Transverse colon (tissue), 4 donors: ENCODE measurements around the gene GOLT1A. TPM values are rescaled to one million over a fixed set of nuclear protein-coding genes. Genes with fewer than 3 reads are reported as not detected.
A peak's percentile ranks its signal among the peaks of the same experiment; 100 is the strongest.

ENCODE experiments used
- DNase-seq: peaks from one replicate; pipeline ENCODE4 v3.0.0-alpha.2; 2019
- H3K27ac ChIP-seq, 4 donors: fragments of 200-600 bp; sonication (generic); 2 replicates each; pipeline ENCODE4 v1.5.1; 2016 to 2018; ENCODE audit warnings: inconsistent platforms in 4 of 4
- H3K27me3 ChIP-seq: fragments of 200-600 bp; sonication (generic); 2 replicates; pipeline ENCODE4 v1.5.1; 2017; ENCODE audit warnings: inconsistent platforms
- H3K36me3 ChIP-seq, 4 donors: fragments of 200-600 bp; sonication (generic); 2 replicates each; pipeline ENCODE4 v1.5.1; 2017 to 2019; ENCODE audit warnings: inconsistent platforms in 4 of 4
- H3K4me1 ChIP-seq, 4 donors: fragments of 200-600 bp; sonication (generic); 2 replicates each; pipeline ENCODE4 v1.5.1; 2017 to 2020; ENCODE audit warnings: inconsistent platforms in 4 of 4
- H3K4me3 ChIP-seq, 4 donors: fragments of 200-600 bp; sonication (generic); 1 replicate in 1 of 4; 2 replicates in 3 of 4; pipeline versions ENCODE4 v1.5.1 to v1.6.1; 2017 to 2019; ENCODE audit warnings: inconsistent platforms in 4 of 4
- H3K9me3 ChIP-seq, 2 donors: fragments of 200-600 bp; sonication (generic); 2 replicates each; pipeline ENCODE4 v1.5.1; 2017 to 2019; ENCODE audit warnings: inconsistent platforms in 2 of 2
- CTCF ChIP-seq, 5 experiments: fragments of 200-600 bp in 3 of 5; fragments of 450-650 bp in 2 of 5; sonication (generic) in 3 of 5; IDR thresholded peaks; 1 replicate in 2 of 5; 2 replicates in 3 of 5; pipeline ENCODE4 v1.5.1; 2016 to 2017; ENCODE audit warnings: antibody characterized with exemption in 5 of 5, inconsistent platforms in 3 of 5, mild to moderate bottlenecking in 2 of 5, moderate library complexity in 1 of 5
- EP300 ChIP-seq: sonication (generic); formaldehyde crosslinking; IDR thresholded peaks from one replicate; pipeline ENCODE4 v1.6.1; 2017; ENCODE audit warnings: antibody characterized with exemption, low read depth
- POLR2A ChIP-seq: fragments of 450-650 bp; IDR thresholded peaks from one replicate; pipeline ENCODE4 v1.6.1; 2016; ENCODE audit warnings: antibody characterized with exemption, mild to moderate bottlenecking, moderate library complexity
- POLR2AphosphoS5 ChIP-seq, 3 donors: sonication (generic); formaldehyde crosslinking; IDR thresholded peaks; one replicate each; pipeline ENCODE4 v1.6.1; 2016; ENCODE audit warnings: antibody characterized with exemption in 3 of 3
- WGBS, 2 donors: methylation state at CpG; one replicate each; pipeline ENCODE4 v1.1.5; 2018; ENCODE audit warnings: low coverage in 1 of 2; 5-methylcytosine and 5-hydroxymethylcytosine counted together
- in situ Hi-C, 4 donors: fragments of 200-750 bp; cut with MboI; loops; one replicate each; pipeline versions ENCODE4 v1.15.0 to v1.15.1; 2017; ENCODE audit warnings: low sequenced_read_pairs in 3 of 4, low pct_ligation_motif_present in 1 of 4, low pct_unique_long_range_greater_than_20kb in 1 of 4
- intact Hi-C: fragments of 100-400 bp; cut with DNase I; formaldehyde crosslinking; loops from one replicate; pipeline ENCODE4 v1.15.1; 2023; ENCODE audit warnings: low total_unique reads
- total RNA-seq, 4 donors: library from RNA; depleted of rRNA; stranded (reverse); fragments of >200 nt; gene quantifications; one replicate each; pipeline ENCODE4 v1.1.0, GENCODE V29; 2016

Gene GOLT1A
- total RNA-seq, 4 donors from 2014 or later = 9.7 to 13.8 TPM; not detected in 2

GRCh38 chr1:204153667-204154066, 60.1 kb downstream of the GOLT1A start:
- intact Hi-C loops = no loop called here
- Histone ChIP-seq H3K9me3 (no peaks in the 10 kb centered on the region), H3K27me3 (peaks cover 29% of the 10 kb centered on the region), H3K36me3 (no peaks in the 10 kb centered on the region), H3K4me3 (no peak overlapping the region), H3K4me1 (peaks cover 5 to 9% (median 6%) of the 10 kb centered on the region in 4 donors), H3K27ac (no peak overlapping the region)
- DNase-seq = no peak
- no peak for TF ChIP-seq CTCF (IDR thresholded peaks at IDR 0.05)
- TF ChIP-seq POLR2AphosphoS5 (IDR thresholded peaks at IDR 0.05) = no peak
- no peak for TF ChIP-seq POLR2A
- no peak for TF ChIP-seq EP300
- 87% methylated on average over 5 of the region's 5 CpGs; no CpG with 5 or more reads in 1 of the 2 donors for WGBS, 2 donors
- in situ Hi-C loops = no loop called here

- H3K27me3 ChIP-seq = peaks cover 29% of the 10 kb centered on the region
- peak overlapping the region; percentile 42 to 68 (median 54) for H3K4me3 ChIP-seq
- H3K4me1 ChIP-seq = peaks cover 5 to 9% (median 6%) of the 10 kb centered on the region in 4 donors
- peak overlapping the region in 3 of 4 donors; percentile 12 to 64 (median 47) for H3K27ac ChIP-seq
- no peaks in the 10 kb centered on the region for H3K36me3 ChIP-seq
- no peak for DNase-seq
- intact Hi-C loops = no loop called here
- H3K9me3 ChIP-seq = no peaks in the 10 kb centered on the region
- WGBS, 2 donors = 38% methylated on average over 23 of the region's 25 CpGs; no CpG with 5 or more reads in 1 of the 2 donors
- TF ChIP-seq POLR2A = no peak
- TF ChIP-seq EP300 = no peak
- TF ChIP-seq POLR2AphosphoS5 (IDR thresholded peaks at IDR 0.05) = no peak
- TF ChIP-seq CTCF (IDR thresholded peaks at IDR 0.05) = no peak
- in situ Hi-C loops = no loop called here
Measured at GRCh38 chr1:204152310-204153044, 61.3 kb downstream of the GOLT1A start.

GRCh38 chr1:204151552-204152309, 62.1 kb downstream of the GOLT1A start, which contains the start of gene ETNK2:
Gene ETNK2 (minus strand): TSS chr1:204152044. CDS start chr1:204151852, 192 bp downstream.
- H3K4me1 ChIP-seq = peaks cover 5 to 9% (median 6%) of the 10 kb centered on the region in 4 donors
- intact Hi-C loops = no loop called here
- H3K27ac ChIP-seq = peak within 1 kb of the TSS; percentile 64 to 83 (median 68)
- peak; percentile 57 for DNase-seq
- in situ Hi-C loops = no loop called here
- H3K9me3 ChIP-seq = no peaks in the 10 kb centered on the region
- H3K4me3 ChIP-seq = peak within 1 kb of the TSS; percentile 42 to 71 (median 66)
- TF ChIP-seq CTCF (IDR thresholded peaks at IDR 0.05) = no peak
- TF ChIP-seq POLR2AphosphoS5 (IDR thresholded peaks at IDR 0.05) = no peak
- TF ChIP-seq EP300 = no peak
- no peak for TF ChIP-seq POLR2A
- WGBS, 2 donors = 2% methylated on average over 58 of the region's 94 CpGs; no CpG with 5 or more reads in 1 of the 2 donors
- no peaks in the 10 kb centered on the region for H3K36me3 ChIP-seq
- H3K27me3 ChIP-seq = peaks cover 29% of the 10 kb centered on the region
